SK-N-MC (cell line): ENCODE measurements around the gene OSMR.

ENCODE experiments used
- EZH2 ChIP-seq: fragments of 200-600 bp; sonication (generic); IDR thresholded peaks from one replicate; pipeline ENCODE4 v1.6.1; 2017; ENCODE audit warnings: antibody characterized with exemption
- FOXP2 ChIP-seq: optimal IDR thresholded peaks from 2 replicates; pipeline ENCODE3; 2011; ENCODE audit warnings: mild to moderate bottlenecking, moderate library complexity; ENCODE audit not compliant: insufficient read depth; ENCODE audit errors: extremely low read length, control extremely low read depth
- POLR2AphosphoS5 ChIP-seq: IDR thresholded peaks from 2 replicates; pipeline ENCODE4 v1.6.1; 2012; ENCODE audit warnings: mild to moderate bottlenecking, low read depth, low read length, borderline replicate concordance

DNA sequence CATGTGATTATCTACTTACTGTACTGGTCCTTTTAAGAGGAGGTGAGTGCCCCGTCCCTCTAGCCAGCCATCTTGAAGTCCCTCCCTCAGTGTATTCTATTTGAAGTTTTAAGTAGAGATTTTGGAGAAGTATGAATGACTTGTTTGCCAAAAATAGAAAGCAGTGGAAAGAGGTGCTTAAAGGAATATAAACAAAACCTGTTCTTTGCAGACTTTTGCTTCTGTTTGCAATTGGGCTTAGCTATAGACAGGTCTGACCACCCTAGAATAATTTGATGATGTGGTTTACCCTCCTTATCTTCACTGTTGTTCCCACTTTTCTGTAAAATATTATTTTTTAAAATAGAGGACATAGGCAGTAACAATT, 21.2 kb downstream of the OSMR start:
- no peak for TF ChIP-seq EZH2
- no peak for TF ChIP-seq POLR2AphosphoS5
- no peak for TF ChIP-seq FOXP2
